HK-2 (cell line): Measurements from ENCODE around the gene PSAP.

ENCODE experiments used
- DNase-seq: peaks from one replicate; pipeline ENCODE4 v3.0.0-alpha.2; 2018; ENCODE audit not compliant: unreplicated experiment

PSAP gene

GRCh38 chr10:71810048-71810750 is 40.9 kb downstream of the PSAP start:
- no peak for DNase-seq

GRCh38 chr10:71809628-71810027 is 41.4 kb downstream of the PSAP start:
- no peak for DNase-seq

GRCh38 chr10:71807557-71808510 is 43.2 kb downstream of the PSAP start:
- no peak for DNase-seq

- DNase-seq, result no peak
Observed at GRCh38 chr10:71806704-71807556, 44.1 kb downstream of the PSAP start.

- DNase-seq, result peak; percentile 58
Observed at GRCh38 chr10:71805776-71806703, 45.0 kb downstream of the PSAP start.

- no peak for DNase-seq
Observed at GRCh38 chr10:71804077-71804476, 47.0 kb downstream of the PSAP start.

GRCh38 chr10:71802715-71803488 is 48.1 kb downstream of the PSAP start:
- no peak for DNase-seq

- DNase-seq, result no peak
Observed at GRCh38 chr10:71802235-71802634, 48.8 kb downstream of the PSAP start.

GRCh38 chr10:71801361-71801760 is 49.7 kb downstream of the PSAP start:
- DNase-seq, result no peak

GRCh38 chr10:71799608-71800453 is 51.2 kb downstream of the PSAP start:
- DNase-seq, result no peak

GRCh38 chr10:71799112-71799511 is 51.9 kb downstream of the PSAP start:
- DNase-seq, result no peak

- DNase-seq, result no peak
Observed at GRCh38 chr10:71798308-71798624, 52.8 kb downstream of the PSAP start.

- no peak for DNase-seq
Observed at GRCh38 chr10:71797533-71798307, 53.3 kb downstream of the PSAP start.

- no peak for DNase-seq
Observed at GRCh38 chr10:71796749-71797405, 54.2 kb downstream of the PSAP start.

GRCh38 chr10:71795248-71795647 is 55.8 kb downstream of the PSAP start:
- no peak for DNase-seq

GRCh38 chr10:71790749-71791440 is 60.2 kb downstream of the PSAP start:
- DNase-seq, result no peak

GRCh38 chr10:71789871-71790270 is 61.2 kb downstream of the PSAP start:
- no peak for DNase-seq
